ENCODE data around the gene FAS.

DNA sequence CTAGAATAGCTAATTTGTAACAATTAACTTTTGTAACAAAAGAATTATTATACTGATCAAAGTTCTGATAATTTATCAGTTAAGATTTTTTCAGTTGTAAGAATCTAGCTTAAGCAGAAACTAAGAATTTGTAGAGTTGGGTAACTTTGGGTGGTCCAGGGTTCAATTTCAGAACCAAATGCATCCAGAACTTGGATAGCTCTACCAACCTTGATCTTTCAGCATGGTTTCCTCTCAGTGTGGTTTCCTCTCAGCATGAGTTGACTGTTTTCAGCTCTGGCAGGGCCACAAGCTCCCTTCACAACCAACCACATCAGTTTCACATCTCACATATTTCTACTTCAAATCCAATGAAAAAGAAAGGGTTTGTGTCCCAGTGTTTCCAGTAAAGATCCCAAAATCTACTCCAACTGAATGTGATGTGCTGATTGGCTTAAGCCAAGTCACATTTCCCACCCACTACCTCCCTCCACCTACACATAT lies 3.3 kb upstream of the FAS start:
- TF ChIP-seq CTCF (conservative IDR thresholded peaks at IDR 0.05) (peak; percentile 31; the same call in 1 of the 2 replicates), EZH2 (IDR thresholded peaks at IDR 0.05; ENCODE audit: low read depth) (no peak)
